GDM1 (cell line): ENCODE measurements around the gene VWA1.
A peak's percentile ranks its signal among the peaks of the same experiment; 100 is the strongest.
"Not testable (repeated sequence)": the region's sequence is repeated elsewhere in the genome, so short reads cannot be mapped to it uniquely, and the experiment has no call there.

Experiments used
- DNase-seq: peaks from one replicate; lab custom pipeline; 2025; lab: John Stamatoyannopoulos, UW

Gene VWA1

GRCh38 chr1:1459156-1459555, 23.7 kb downstream of the VWA1 start:
- not testable (repeated sequence) for DNase-seq

- DNase-seq = not testable (repeated sequence)
Measured at GRCh38 chr1:1459711-1460110, 24.2 kb downstream of the VWA1 start.

- no peak for DNase-seq
Measured at GRCh38 chr1:1460540-1461130, 25.1 kb downstream of the VWA1 start.

- DNase-seq = no peak
Measured at GRCh38 chr1:1461721-1462317, 26.3 kb downstream of the VWA1 start.

- DNase-seq = no peak
Measured at GRCh38 chr1:1462318-1462966, 27.0 kb downstream of the VWA1 start.

GRCh38 chr1:1463312-1463711, 27.8 kb downstream of the VWA1 start:
- DNase-seq = no peak

GRCh38 chr1:1468196-1468985, 32.9 kb downstream of the VWA1 start:
- not testable (repeated sequence) for DNase-seq

GRCh38 chr1:1470626-1471388, 35.3 kb downstream of the VWA1 start:
- DNase-seq = no peak

- DNase-seq = peak; percentile 88
Measured at GRCh38 chr1:1471389-1472052, 36.0 kb downstream of the VWA1 start, which contains the start of gene ATAD3B. Gene ATAD3B, plus strand, starts transcription at chr1:1471765. Its CDS starts 120 bp downstream, at chr1:1471885.

- DNase-seq = not testable (repeated sequence)
Measured at GRCh38 chr1:1472053-1472876, 36.8 kb downstream of the VWA1 start.

GRCh38 chr1:1476011-1476410, 40.5 kb downstream of the VWA1 start:
- peak; percentile 9 for DNase-seq

GRCh38 chr1:1477206-1477605, 41.7 kb downstream of the VWA1 start:
- DNase-seq = no peak

- DNase-seq = no peak
Measured at GRCh38 chr1:1479547-1480487, 44.3 kb downstream of the VWA1 start.

GRCh38 chr1:1480488-1480867, 45.0 kb downstream of the VWA1 start:
- not testable (repeated sequence) for DNase-seq

GRCh38 chr1:1481811-1482210, 46.3 kb downstream of the VWA1 start:
- not testable (repeated sequence) for DNase-seq

- DNase-seq = no peak
Measured at GRCh38 chr1:1482856-1483255, 47.4 kb downstream of the VWA1 start.

- DNase-seq = no peak
Measured at GRCh38 chr1:1483714-1484113, 48.2 kb downstream of the VWA1 start.

- DNase-seq = not testable (repeated sequence)
Measured at GRCh38 chr1:1484976-1485750, 49.7 kb downstream of the VWA1 start.
